C4-2B (cell line): Measurements from ENCODE around the gene EME1.

Experiments used
- ZFX ChIP-seq: fragments of 450-650 bp; IDR thresholded peaks from 2 replicates; pipeline ENCODE4 v1.6.1; 2017
- TF ChIP-seq, protein P1 (sequence below): fragments of 450-650 bp; conservative IDR thresholded peaks from 2 replicates; pipeline ENCODE4 v1.5.1; 2017; ENCODE audit warnings: mild to moderate bottlenecking

DNA sequence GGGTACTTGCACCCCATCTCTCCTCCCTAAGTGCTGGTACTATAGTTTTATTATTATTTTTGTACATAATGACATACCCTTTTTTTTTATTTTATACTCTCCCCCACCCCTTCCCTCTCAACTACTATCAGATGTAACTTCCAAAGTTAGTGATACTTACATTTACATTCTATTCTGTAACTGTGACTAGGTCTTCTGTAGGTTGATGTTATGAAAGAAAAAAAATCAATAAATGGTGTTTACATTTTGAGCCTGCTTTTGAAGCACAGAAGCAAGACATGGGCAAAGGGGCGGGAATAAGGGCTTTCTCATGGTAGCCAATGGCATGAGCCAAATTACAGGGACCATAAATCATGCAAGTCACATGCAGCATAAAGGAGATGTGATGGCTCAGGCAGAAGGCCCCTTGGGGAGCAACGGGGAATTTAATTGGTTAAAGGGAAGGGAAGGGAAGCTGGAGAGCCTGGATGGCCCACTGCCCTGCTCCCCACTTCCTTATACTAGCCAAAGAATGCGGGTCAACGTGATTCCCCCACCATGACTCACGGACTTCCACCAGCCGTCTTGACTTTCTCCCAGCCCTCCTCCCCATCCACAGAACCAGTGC, 50.6 kb downstream of the EME1 start:
- TF ChIP-seq, protein P1, sequence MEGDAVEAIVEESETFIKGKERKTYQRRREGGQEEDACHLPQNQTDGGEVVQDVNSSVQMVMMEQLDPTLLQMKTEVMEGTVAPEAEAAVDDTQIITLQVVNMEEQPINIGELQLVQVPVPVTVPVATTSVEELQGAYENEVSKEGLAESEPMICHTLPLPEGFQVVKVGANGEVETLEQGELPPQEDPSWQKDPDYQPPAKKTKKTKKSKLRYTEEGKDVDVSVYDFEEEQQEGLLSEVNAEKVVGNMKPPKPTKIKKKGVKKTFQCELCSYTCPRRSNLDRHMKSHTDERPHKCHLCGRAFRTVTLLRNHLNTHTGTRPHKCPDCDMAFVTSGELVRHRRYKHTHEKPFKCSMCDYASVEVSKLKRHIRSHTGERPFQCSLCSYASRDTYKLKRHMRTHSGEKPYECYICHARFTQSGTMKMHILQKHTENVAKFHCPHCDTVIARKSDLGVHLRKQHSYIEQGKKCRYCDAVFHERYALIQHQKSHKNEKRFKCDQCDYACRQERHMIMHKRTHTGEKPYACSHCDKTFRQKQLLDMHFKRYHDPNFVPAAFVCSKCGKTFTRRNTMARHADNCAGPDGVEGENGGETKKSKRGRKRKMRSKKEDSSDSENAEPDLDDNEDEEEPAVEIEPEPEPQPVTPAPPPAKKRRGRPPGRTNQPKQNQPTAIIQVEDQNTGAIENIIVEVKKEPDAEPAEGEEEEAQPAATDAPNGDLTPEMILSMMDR, result no peak
- TF ChIP-seq ZFX, result no peak
